Esophagus (tissue), 2 donors: ENCODE measurements around the gene TRAPPC10. TPM values are rescaled to one million over a fixed set of nuclear protein-coding genes. Genes with fewer than 3 reads are reported as not detected.
"Not testable (repeated sequence)": the region's sequence is repeated elsewhere in the genome, so short reads cannot be mapped to it uniquely, and the experiment has no call there.

Experiments
- H3K27ac ChIP-seq, 2 donors: one replicate each; pipeline ENCODE4 v1.5.1; 2013; ENCODE audit warnings: low read depth in 2 of 2, mild to moderate bottlenecking in 2 of 2, inconsistent platforms in 1 of 2, low read length in 1 of 2, moderate library complexity in 1 of 2
- H3K27me3 ChIP-seq, 2 donors: one replicate each; pipeline ENCODE4 v1.6.1; 2013; ENCODE audit warnings: low read length in 2 of 2, control low read depth in 1 of 2, mild to moderate bottlenecking in 1 of 2; ENCODE audit not compliant: insufficient read depth in 2 of 2, control insufficient read depth in 1 of 2
- H3K36me3 ChIP-seq, 2 donors: one replicate each; pipeline ENCODE4 v1.6.1; 2013; ENCODE audit warnings: low read length in 1 of 2; ENCODE audit not compliant: control insufficient read depth in 2 of 2, insufficient read depth in 2 of 2
- H3K4me1 ChIP-seq, 2 donors: one replicate each; pipeline ENCODE4 v1.6.1; 2013; ENCODE audit warnings: low read length in 1 of 2; ENCODE audit not compliant: control insufficient read depth in 2 of 2, insufficient read depth in 2 of 2
- H3K4me3 ChIP-seq, 2 donors: one replicate each; pipeline ENCODE4 v1.5.1; 2013; ENCODE audit warnings: low read length in 2 of 2, mild to moderate bottlenecking in 2 of 2, low read depth in 1 of 2, moderate library complexity in 1 of 2
- H3K9me3 ChIP-seq, 2 donors: one replicate each; pipeline ENCODE4 v1.6.1; 2013; ENCODE audit warnings: mild to moderate bottlenecking in 2 of 2, low read depth in 1 of 2, low read length in 1 of 2, moderate library complexity in 1 of 2; ENCODE audit not compliant: control insufficient read depth in 2 of 2, insufficient read depth in 1 of 2
- WGBS, 2 donors: extraction: QIAGEN DNeasy Blood & Tissue Kit; methylation state at CpG; one replicate each; pipeline ENCODE4 v1.1.7; 2013; 5-methylcytosine and 5-hydroxymethylcytosine counted together
- polyA plus RNA-seq, 2 donors: library from polyadenylated mRNA; stranded (reverse); fragments of 200-250 nt; gene quantifications; one replicate each; pipeline ENCODE4 v1.2.3, GENCODE V29; 2013
- donor health status: healthy with polysubstance abuse.
- donor health status: Bipolar disorder and iron deficiency.

Gene TRAPPC10
- polyA plus RNA-seq, 2 donors: 6.8 to 7.7 TPM

GRCh38 chr21:44107589-44107988 lies 95.5 kb downstream of the TRAPPC10 start:
- not testable (repeated sequence) for H3K9me3 ChIP-seq, H3K27me3 ChIP-seq, H3K4me1 ChIP-seq, H3K4me3 ChIP-seq, H3K27ac ChIP-seq, H3K36me3 ChIP-seq
- WGBS, 2 donors: no CpG with 5 or more reads among the region's 31 CpGs

GRCh38 chr21:44113702-44114371 lies 101.7 kb downstream of the TRAPPC10 start:
- not testable (repeated sequence) for H3K27me3 ChIP-seq, H3K4me3 ChIP-seq, H3K9me3 ChIP-seq, H3K4me1 ChIP-seq, H3K27ac ChIP-seq, H3K36me3 ChIP-seq
- no CpG with 5 or more reads among the region's 33 CpGs for WGBS, 2 donors

- H3K4me1 ChIP-seq: not testable (repeated sequence)
- WGBS, 2 donors: no CpG with 5 or more reads among the region's 10 CpGs
Measured at GRCh38 chr21:44122131-44122530, 110.0 kb downstream of the TRAPPC10 start.

GRCh38 chr21:44127827-44128226 lies 115.7 kb downstream of the TRAPPC10 start:
- not testable (repeated sequence) for H3K4me1 ChIP-seq, H3K36me3 ChIP-seq, H3K9me3 ChIP-seq, H3K27me3 ChIP-seq, H3K4me3 ChIP-seq, H3K27ac ChIP-seq
- no CpG with 5 or more reads among the region's 19 CpGs for WGBS, 2 donors

More at GRCh38 chr21:44122131-44122530, 110.0 kb downstream of the TRAPPC10 start:
- H3K9me3 ChIP-seq, H3K27ac ChIP-seq, H3K36me3 ChIP-seq, H3K27me3 ChIP-seq, H3K4me3 ChIP-seq: not testable (repeated sequence)

- H3K9me3 ChIP-seq, H3K27ac ChIP-seq, H3K27me3 ChIP-seq, H3K4me1 ChIP-seq, H3K36me3 ChIP-seq, H3K4me3 ChIP-seq: not testable (repeated sequence)
- no CpG with 5 or more reads among the region's 35 CpGs for WGBS, 2 donors
Measured at GRCh38 chr21:44133715-44134057, 121.6 kb downstream of the TRAPPC10 start.

- not testable (repeated sequence) for H3K27me3 ChIP-seq, H3K4me3 ChIP-seq, H3K4me1 ChIP-seq, H3K27ac ChIP-seq, H3K36me3 ChIP-seq, H3K9me3 ChIP-seq
- no CpG with 5 or more reads among the region's 8 CpGs for WGBS, 2 donors
Measured at GRCh38 chr21:44134732-44135131, 122.6 kb downstream of the TRAPPC10 start.

GRCh38 chr21:44138039-44138438 lies 125.9 kb downstream of the TRAPPC10 start:
- not testable (repeated sequence) for H3K27ac ChIP-seq, H3K4me3 ChIP-seq, H3K27me3 ChIP-seq, H3K4me1 ChIP-seq, H3K9me3 ChIP-seq, H3K36me3 ChIP-seq
- WGBS, 2 donors: no CpG with 5 or more reads among the region's 15 CpGs

- not testable (repeated sequence) for H3K36me3 ChIP-seq, H3K4me3 ChIP-seq, H3K27me3 ChIP-seq, H3K27ac ChIP-seq, H3K9me3 ChIP-seq, H3K4me1 ChIP-seq
- WGBS, 2 donors: 70 to 80% methylated on average over 4 to 6 of the region's 30 CpGs
Measured at GRCh38 chr21:44139787-44140551, 127.9 kb downstream of the TRAPPC10 start.

GRCh38 chr21:44140552-44140932 lies 128.4 kb downstream of the TRAPPC10 start:
- not testable (repeated sequence) for H3K27ac ChIP-seq, H3K4me1 ChIP-seq, H3K36me3 ChIP-seq, H3K4me3 ChIP-seq, H3K9me3 ChIP-seq, H3K27me3 ChIP-seq
- WGBS, 2 donors: no CpG with 5 or more reads among the region's 18 CpGs

- not testable (repeated sequence) for H3K27ac ChIP-seq, H3K4me3 ChIP-seq, H3K9me3 ChIP-seq, H3K4me1 ChIP-seq, H3K36me3 ChIP-seq, H3K27me3 ChIP-seq
- no CpG with 5 or more reads among the region's 10 CpGs for WGBS, 2 donors
Measured at GRCh38 chr21:44142470-44142869, 130.4 kb downstream of the TRAPPC10 start.
